ENCODE measurements around the gene CMBL. TPM values are rescaled to one million over a fixed set of nuclear protein-coding genes. Genes with fewer than 3 reads are reported as not detected.
A peak's percentile ranks its signal among the peaks of the same experiment; 100 is the strongest.
"Not testable (repeated sequence)": the region's sequence is repeated elsewhere in the genome, so short reads cannot be mapped to it uniquely, and the experiment has no call there.

CMBL gene
- total RNA-seq, 2 donors from 2014 or later, result 123 to 186 TPM

DNA sequence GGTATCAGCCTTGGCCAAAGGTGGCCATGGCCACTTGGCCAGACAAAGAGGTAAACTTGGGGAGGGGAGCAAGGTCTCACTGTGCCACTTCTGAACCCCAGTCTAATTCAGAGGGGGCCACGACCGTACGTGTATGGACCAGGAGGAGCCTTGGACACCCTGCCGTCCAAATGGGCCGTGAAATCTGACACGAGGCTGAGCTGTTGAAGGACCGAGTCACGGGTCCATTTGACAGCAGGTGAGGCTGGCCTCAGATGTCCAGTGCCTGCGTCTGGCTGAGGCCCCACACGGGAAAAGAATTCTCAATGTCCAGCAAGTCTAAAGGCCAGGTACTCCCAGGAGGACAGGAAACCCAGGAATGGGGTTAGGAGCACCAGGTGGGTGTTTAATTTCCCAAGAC, 17.7 kb downstream of the CMBL start:
- Histone ChIP-seq H3K27me3 (no peaks in the 10 kb centered on the region), H3K9ac (ENCODE audit: low read depth in 2 of 2, low read length in 2 of 2) (peak overlapping the region in 1 of 2 donors; percentile 85), H3K36me3 (no peaks in the 10 kb centered on the region), H3K4me3 (no peak overlapping the region), H3K4me1 (no peaks in the 10 kb centered on the region), H3K9me3 (no peaks in the 10 kb centered on the region), H3K27ac (peak overlapping the region; percentile 77)
- intact Hi-C loops (cut with DNase I), result loop anchor here (10.0 kb wide), 1 partner anchor 135 kb away; no protein-coding TSS in a partner anchor
- no peak for DNase-seq
- TF ChIP-seq, protein P1, sequence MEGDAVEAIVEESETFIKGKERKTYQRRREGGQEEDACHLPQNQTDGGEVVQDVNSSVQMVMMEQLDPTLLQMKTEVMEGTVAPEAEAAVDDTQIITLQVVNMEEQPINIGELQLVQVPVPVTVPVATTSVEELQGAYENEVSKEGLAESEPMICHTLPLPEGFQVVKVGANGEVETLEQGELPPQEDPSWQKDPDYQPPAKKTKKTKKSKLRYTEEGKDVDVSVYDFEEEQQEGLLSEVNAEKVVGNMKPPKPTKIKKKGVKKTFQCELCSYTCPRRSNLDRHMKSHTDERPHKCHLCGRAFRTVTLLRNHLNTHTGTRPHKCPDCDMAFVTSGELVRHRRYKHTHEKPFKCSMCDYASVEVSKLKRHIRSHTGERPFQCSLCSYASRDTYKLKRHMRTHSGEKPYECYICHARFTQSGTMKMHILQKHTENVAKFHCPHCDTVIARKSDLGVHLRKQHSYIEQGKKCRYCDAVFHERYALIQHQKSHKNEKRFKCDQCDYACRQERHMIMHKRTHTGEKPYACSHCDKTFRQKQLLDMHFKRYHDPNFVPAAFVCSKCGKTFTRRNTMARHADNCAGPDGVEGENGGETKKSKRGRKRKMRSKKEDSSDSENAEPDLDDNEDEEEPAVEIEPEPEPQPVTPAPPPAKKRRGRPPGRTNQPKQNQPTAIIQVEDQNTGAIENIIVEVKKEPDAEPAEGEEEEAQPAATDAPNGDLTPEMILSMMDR (IDR thresholded peaks at IDR 0.05), result no peak

DNA sequence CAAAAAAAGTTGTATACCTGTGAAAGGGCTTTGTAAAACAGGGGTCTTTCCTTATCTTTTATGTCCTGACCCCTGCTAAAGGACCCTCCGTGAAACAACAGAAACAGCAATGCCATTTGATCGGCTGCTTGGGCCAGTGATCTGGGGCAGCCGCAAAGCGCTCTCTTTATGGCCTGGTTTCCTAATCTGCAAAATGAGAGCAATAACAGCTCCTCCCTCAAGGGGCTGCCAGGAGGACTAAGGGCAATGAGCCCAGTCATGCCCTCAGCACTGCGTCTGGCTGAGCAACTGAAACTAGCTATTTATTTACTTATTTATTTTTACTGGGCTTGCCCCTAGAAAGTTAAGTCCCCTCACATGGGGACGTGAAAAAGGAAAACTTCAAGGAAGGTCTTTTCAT, 18.3 kb downstream of the CMBL start:
- DNase-seq, result peak; percentile 81
- peak overlapping the region in 1 of 2 donors; percentile 85 for H3K9ac ChIP-seq (ENCODE audit: low read depth in 2 of 2, low read length in 2 of 2)
- H3K9me3 ChIP-seq, result no peaks in the 10 kb centered on the region
- no peaks in the 10 kb centered on the region for H3K36me3 ChIP-seq
- H3K4me1 ChIP-seq, result peaks cover under 1% of the 10 kb centered on the region
- intact Hi-C loops (cut with DNase I), result loop anchor here (10.0 kb wide), 1 partner anchor 135 kb away; no protein-coding TSS in a partner anchor
- no peaks in the 10 kb centered on the region for H3K27me3 ChIP-seq
- TF ChIP-seq, protein P1 (IDR thresholded peaks at IDR 0.05), result no peak
- peak overlapping the region; percentile 77 for H3K27ac ChIP-seq
- H3K4me3 ChIP-seq, result no peak overlapping the region

DNA sequence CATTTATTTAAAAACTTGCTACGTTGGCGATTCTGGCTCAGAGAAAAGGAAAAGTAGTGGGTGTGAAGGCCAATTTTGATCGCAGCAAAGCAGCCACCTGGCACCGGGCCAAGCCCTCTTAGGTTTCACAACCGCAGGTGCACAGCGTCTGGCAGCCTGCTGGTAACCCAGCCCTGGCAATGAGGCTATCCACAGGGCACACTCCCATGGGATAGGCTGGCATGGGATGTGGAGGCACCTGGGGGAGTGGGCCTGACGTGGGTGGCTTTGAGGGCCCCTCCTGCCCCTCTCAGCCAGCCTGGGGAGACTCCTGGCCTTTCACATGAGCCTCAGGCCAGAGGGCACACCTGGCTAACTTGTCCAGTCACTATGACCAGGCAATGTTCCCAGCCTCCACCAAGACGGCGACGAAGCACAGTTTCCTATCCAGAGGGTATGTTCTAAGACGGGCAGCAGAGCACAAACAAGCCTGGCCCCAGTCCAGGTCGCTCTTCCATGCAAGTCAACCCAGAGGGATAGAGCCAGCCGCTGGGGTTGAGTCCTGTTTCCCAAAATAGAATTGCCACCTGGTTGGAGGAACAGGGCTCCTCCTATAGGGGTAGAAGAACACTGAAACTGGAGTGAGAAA, 19.0 kb downstream of the CMBL start:
- H3K9me3 ChIP-seq, result no peaks in the 10 kb centered on the region
- H3K9ac ChIP-seq (ENCODE audit: low read depth in 2 of 2, low read length in 2 of 2), result peak overlapping the region in 1 of 2 donors; percentile 85
- TF ChIP-seq, protein P1 (IDR thresholded peaks at IDR 0.05), result no peak
- no peaks in the 10 kb centered on the region for H3K27me3 ChIP-seq
- H3K4me1 ChIP-seq, result peaks cover 7% of the 10 kb centered on the region
- intact Hi-C loops (cut with DNase I), result loop anchor here (10.0 kb wide), 1 partner anchor 136 kb away; no protein-coding TSS in a partner anchor
- no peaks in the 10 kb centered on the region for H3K36me3 ChIP-seq
- H3K27ac ChIP-seq, result peak overlapping the region; percentile 77
- H3K4me3 ChIP-seq, result no peak overlapping the region
- peak; percentile 94 for DNase-seq

DNA sequence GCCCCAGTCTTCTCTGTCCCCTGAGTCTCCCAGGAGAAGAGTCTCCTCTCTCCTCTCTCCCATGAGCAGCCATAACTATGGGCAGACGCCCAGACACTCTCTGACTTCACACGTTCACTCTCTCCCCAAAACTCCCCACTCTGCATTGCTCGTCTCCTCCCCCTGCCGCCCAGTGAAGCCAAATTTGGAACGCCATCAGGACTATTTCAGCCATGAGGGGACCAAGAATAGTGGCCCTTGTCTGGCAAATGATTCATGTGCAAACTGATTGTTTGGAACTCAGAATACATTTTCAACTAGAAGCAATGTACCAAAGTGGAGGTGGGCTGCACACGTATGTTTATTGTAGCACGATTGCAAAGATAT, 20.9 kb downstream of the CMBL start:
- Histone ChIP-seq H3K36me3 (no peaks in the 10 kb centered on the region), H3K9me3 (no peaks in the 10 kb centered on the region), H3K27ac (no peak overlapping the region), H3K27me3 (no peaks in the 10 kb centered on the region), H3K9ac (ENCODE audit: low read depth in 2 of 2, low read length in 2 of 2) (no peak overlapping the region), H3K4me3 (no peak overlapping the region), H3K4me1 (peaks cover 8% of the 10 kb centered on the region)
- TF ChIP-seq, protein P1 (IDR thresholded peaks at IDR 0.05), result no peak
- intact Hi-C loops (cut with DNase I), result loop anchor here (10.0 kb wide), 1 partner anchor 138 kb away; no protein-coding TSS in a partner anchor
- DNase-seq, result no peak

DNA sequence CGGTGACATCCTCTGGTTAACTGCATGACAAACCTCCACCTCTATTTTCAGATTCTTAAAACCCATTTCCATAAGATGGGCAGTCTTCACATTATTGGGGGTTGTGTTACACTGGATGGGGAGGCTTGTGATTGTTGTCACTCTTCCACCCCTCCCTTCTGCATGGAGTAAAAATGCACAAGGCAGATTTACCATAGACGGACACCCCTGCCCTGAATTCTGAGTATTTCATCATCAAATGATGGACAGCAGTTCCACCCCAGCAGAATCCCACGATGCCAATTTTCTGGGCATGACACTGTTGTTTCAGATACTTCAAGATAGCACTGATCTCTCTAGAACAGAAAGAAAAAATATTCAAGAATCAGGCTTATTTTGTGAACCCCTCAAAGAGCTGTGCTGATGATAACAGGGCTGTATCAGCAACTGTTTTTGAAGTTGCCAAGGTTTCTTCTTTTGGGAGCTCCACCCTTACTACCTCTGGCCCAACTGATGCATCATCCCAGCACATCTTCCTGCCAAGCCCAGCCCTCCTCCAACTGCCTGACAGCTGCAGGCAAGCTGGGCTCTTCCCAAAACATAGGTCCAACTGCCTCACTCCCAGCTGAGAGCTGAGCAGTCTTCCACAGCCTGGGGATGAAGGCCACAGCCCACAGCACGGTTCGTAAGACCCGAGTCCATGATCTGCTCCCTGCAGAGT, 21.4 kb downstream of the CMBL start:
- no peak for DNase-seq

DNA sequence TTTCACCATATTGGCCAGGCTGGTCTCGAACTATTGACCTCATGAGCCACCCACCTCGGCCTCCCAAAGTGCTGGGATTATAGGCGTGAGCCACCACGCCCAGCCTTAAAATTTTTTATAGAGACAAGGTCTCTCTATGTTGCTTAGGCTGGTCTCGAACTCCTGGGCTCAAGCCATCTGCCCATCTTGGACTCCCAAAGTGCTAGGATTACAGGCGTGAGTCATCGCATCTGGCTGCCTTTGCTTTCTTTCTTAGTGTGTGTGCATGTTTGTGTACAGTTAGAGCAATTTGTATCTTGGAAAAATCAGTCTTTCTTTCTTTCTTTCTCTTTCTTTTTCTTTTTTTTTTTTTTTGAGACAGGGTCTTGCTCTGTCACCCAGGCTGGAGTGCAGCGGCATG, 22.3 kb downstream of the CMBL start:
- not testable (repeated sequence) for H3K9me3 ChIP-seq; H3K4me3 ChIP-seq; H3K9ac ChIP-seq (ENCODE audit: low read depth in 2 of 2, low read length in 2 of 2); H3K27me3 ChIP-seq; H3K36me3 ChIP-seq; H3K27ac ChIP-seq; H3K4me1 ChIP-seq
- peak; percentile 58 for DNase-seq
- intact Hi-C loops (cut with DNase I), result loop anchor here (10.0 kb wide), 1 partner anchor 139 kb away; no protein-coding TSS in a partner anchor

More for the DNA sequence above, 21.4 kb downstream of the CMBL start:
- Histone ChIP-seq H3K4me3 (no peak overlapping the region), H3K4me1 (peaks cover 8% of the 10 kb centered on the region), H3K27me3 (no peaks in the 10 kb centered on the region), H3K9ac (ENCODE audit: low read depth in 2 of 2, low read length in 2 of 2) (no peak overlapping the region), H3K36me3 (no peaks in the 10 kb centered on the region), H3K9me3 (no peaks in the 10 kb centered on the region), H3K27ac (no peak overlapping the region)
- intact Hi-C loops (cut with DNase I), result loop anchor here (10.0 kb wide), 1 partner anchor 138 kb away; no protein-coding TSS in a partner anchor
- TF ChIP-seq, protein P1 (IDR thresholded peaks at IDR 0.05), result no peak

Data from colonic mucosa (tissue), 4 donors.